GM19193 (cell line): ENCODE measurements around the gene EPO.

ENCODE experiments used
- POLR2A ChIP-seq: IDR thresholded peaks from 4 replicates; pipeline ENCODE4 v1.6.1; 2011; ENCODE audit not compliant: insufficient read depth, insufficient read length; ENCODE audit errors: extremely low read depth

The EPO gene

GRCh38 chr7:100680576-100681271 is 39.5 kb upstream of the EPO start:
- no peak for TF ChIP-seq POLR2A

DNA sequence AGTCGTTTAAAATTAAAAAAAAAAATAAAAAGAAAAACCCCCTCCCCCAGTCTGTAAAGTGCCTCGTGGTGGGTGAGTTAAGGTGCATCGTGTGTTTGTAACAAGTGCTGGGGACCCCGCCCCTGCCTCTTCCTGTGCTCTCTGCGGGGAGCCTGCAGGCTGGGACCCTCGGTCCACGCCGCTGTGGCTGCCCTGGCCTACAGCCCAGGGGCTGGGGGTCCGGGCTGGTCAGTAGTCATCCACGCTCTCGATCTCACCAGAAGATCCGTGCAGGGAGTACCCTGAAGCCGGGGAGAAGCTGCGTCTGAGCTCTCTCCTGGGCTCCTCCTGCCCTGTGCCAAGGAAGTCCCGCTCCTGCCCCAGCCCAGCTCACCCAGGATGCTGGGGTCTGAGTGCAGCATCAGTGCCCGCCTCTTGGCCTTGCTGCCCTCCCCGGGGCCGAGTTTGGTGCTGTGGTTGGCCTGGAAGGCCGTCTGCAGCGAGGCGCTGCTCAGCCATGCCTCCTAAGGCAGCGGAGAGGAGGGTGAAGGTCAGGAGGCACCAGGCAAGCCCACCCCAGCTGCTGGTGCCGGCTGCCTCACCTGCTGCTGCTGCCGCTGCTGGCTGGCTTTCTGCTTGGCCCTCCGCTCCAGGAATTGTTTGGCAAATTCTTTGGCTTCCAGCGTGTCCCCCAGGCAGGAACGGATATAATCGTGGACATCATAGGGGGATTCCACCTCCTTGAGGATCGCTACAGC is 38.6 kb upstream of the EPO start:
- TF ChIP-seq POLR2A: no peak

- TF ChIP-seq POLR2A: no peak
Observed at GRCh38 chr7:100682228-100682741, 38.0 kb upstream of the EPO start.

GRCh38 chr7:100682991-100683658 is 37.1 kb upstream of the EPO start:
- TF ChIP-seq POLR2A: no peak

DNA sequence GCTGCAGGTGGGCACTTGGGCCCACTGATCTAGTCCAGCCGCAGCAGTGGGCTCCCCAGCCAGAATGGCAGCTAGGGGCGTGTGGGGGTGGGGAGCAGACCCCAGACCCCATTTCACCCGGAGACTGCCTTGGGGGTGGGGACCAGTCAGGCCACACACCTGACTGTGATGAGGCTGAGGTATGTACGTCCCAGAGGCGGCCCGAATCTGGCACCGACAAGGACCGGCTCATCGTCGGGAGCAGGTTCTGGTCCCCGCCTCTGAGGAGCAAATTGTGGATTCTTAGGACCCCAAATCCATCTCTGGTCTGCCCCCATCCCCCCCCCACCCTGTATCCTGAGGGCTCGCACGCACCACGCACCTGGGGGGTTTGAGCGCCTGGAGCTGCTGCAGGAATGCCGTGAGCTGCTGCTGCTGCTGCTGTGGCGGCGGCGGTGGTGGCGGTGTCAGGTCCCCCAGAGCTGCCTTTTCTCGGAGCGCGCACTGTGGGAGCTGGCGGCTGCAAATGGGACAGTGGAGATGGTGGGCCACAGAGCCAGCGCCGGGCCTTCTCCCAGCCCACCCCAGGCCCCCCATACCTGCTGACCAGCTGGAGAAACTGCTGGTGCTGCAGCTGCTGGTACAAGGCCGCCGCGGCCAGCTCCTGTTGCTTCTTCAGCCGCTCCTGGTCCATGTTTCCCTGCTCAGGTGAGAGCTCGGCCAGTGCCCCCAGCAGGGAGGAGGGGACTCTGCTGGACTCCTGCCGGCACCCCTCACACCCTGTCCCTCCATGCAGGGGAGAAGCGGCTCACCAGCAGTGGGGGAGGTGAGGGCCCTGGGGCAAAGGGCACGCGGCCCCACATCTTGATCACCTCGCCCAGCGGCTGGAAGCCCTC is 36.4 kb upstream of the EPO start:
- TF ChIP-seq POLR2A: no peak

DNA sequence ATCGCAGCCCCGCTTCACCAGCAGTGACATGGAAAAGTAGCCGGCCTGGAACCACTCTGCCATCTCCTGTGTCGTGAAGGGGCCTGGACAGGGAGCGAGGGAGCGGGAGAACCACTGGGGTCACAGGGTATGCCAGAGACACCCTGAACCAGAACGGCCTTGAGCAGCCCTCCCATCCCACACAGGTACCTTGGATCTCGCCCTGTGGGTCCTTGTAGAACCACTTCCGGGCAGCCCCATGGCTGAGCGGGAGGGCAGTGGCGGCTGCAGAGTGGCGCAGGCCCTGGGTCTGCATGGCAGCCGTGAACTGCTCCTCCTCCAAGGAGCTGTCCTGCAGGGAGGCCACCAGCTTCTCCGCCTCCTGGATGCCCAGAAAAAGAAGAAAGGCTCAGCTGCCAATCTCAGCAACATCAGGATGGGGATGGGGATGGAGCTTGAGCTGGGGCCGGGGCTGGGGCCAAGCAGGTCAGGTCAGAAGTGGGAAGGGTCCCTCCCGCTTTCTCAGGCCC is 35.7 kb upstream of the EPO start:
- TF ChIP-seq POLR2A: no peak

DNA sequence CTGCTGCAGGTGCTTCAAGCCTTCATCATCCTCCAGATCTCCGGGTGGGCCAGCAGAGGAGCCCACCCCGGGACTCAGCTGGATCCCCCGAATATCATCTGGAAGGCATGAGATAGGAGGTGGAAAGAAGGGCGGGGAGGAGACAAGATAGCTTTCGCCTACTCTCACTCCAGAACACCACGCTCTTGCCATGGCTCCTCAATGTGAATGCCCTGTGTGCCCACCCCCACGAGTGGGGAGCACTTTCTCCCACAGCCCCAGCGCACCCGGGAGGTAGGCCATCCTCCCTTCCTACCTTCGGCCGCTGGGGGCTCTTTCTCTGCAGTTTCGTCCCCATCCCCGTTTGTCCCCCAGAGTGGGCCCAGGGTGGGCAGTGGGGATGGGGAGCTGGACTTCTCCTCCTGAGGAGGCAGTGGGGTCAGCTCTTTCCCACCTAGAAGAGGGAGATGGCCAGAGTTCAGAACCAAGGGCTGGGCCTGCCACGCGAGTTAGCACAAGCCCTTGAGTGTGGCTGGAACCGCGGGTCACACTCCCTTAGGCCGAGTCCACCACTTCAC is 35.1 kb upstream of the EPO start:
- TF ChIP-seq POLR2A: no peak

DNA sequence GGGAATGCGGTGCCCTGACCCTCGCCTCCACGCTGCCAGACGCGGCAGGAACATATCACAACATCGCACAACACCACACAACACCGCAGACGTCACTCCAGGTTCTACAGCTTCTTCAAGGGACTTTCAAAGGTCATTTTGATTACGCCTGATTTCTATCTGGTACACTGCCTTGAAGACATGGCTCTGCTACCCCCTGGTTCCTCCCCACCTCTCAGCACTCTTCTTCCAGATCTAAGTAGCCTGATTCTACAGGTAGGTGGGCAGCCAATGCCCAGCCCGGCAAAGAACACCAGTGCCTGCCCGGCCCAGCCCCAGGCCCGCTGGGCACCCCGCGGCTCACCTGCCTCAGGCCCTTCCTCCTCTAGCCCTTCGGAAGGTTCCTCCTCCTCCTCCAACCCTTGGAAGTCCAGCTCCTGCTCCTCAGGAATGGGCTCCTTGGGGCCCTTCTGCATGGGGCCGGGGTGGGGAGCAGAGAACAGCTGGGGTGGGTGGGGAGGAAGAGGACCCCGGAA is 34.6 kb upstream of the EPO start:
- TF ChIP-seq POLR2A: no peak

DNA sequence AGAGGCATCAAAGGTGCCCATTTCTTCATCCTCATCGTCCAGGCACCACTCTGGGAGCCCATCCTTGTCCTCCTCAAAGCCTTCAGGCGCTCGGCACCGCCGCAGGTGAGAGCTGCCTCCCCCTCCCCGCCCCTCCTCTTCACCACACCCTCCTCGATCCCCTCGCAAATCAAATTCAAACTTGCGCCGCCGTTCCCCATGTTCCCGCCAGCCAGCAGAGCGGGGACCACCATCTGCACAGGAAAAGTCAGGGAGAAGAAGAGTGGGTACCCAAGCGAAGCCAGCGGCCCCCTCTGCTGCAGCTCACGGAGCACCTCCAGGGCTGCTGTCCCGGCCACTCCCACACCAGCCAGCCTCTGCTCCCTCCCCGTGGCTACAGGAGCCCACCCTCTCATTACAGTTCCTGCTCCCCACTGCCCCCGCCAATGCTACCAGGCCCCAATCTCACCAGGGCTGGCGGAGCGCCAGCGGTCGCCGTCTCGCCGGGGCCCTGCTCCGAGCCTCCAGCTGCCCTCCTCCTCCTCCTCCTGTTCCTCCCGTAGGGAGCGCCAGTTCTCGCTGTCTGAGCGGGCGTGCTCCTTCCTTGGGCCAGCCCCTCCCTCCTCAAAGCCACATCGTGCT is 34.0 kb upstream of the EPO start:
- TF ChIP-seq POLR2A: no peak

GRCh38 chr7:100686822-100687211 is 33.5 kb upstream of the EPO start:
- no peak for TF ChIP-seq POLR2A

GRCh38 chr7:100687261-100687660 is 33.0 kb upstream of the EPO start:
- TF ChIP-seq POLR2A: no peak

- TF ChIP-seq POLR2A: no peak
Observed at GRCh38 chr7:100687751-100688300, 32.4 kb upstream of the EPO start.

DNA sequence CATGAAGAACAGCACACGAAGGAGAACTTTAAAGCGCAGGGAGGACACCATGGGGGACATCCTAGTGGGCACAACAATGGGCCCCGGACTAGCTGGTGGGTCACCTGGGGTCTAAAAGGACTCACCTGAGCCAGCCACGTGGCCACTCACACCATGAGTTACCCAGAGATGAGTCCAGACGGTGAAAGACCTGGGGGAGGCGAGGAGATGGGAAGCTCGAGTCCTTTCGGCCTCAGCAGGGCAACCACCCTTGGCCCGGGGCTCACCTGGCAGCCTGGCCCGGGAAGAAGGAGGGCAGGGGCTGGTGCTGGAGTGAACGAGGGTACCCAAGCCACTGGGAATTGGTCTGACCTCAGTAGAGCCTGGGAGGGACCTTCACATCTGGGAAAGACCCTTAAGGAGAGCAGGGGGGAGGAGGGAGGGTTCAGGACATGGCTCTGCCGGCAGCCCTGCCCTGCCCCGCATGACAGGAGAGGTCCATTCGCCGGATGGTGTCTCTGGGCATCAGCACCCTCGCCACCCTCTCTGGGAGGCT is 31.9 kb upstream of the EPO start:
- no peak for TF ChIP-seq POLR2A
